ENCODE data around the gene RPL35. TPM values are rescaled to one million over a fixed set of nuclear protein-coding genes. Genes with fewer than 3 reads are reported as not detected.

The RPL35 gene
- total and polyA plus RNA-seq, 2 of the 8 experiments (the other 6 are each of a cell fraction or from before 2014, with no cell fraction given), result 1,831 to 2,448 TPM

- Histone ChIP-seq H4K20me1 (replicated peaks in 1 of 2; ENCODE audit: control insufficient read depth in 1 of 2, insufficient read depth in 2 of 2, low read length in 2 of 2) (no peaks in the 10 kb centered on the region), H4K91ac (replicated peaks; ENCODE audit: insufficient read length, low read length) (no peak overlapping the region), H3K27me3 (replicated peaks in 1 of 4; ENCODE audit: control insufficient read depth in 3 of 4, extremely low read depth in 1 of 4, insufficient read depth in 3 of 4, low read length in 3 of 4) (no peaks in the 10 kb centered on the region), H3K4me1 (replicated peaks in 1 of 4; ENCODE audit: control insufficient read depth in 3 of 4, insufficient read depth in 4 of 4, low read length in 3 of 4) (peaks cover 0 to 14% (median 3%) of the 10 kb centered on the region in 4 experiments; a peak in 4 of 7 replicates), H3K18ac (ENCODE audit: extremely low read depth, low read length) (no peak overlapping the region), H3K9ac (replicated peaks in 1 of 4; ENCODE audit: extremely low read depth in 1 of 4, low read depth in 3 of 4, low read length in 3 of 4) (no peak overlapping the region), H2BK120ac (replicated peaks; ENCODE audit: low read depth, low read length) (no peak overlapping the region), H2BK15ac (ENCODE audit: low read length) (no peak overlapping the region), H2BK5ac (ENCODE audit: low read depth, low read length) (no peak overlapping the region), H3K9me3 (ENCODE audit: insufficient read depth in 2 of 2, low read depth in 1 of 2, low read length in 1 of 2) (no peaks in the 10 kb centered on the region), H3K79me2 (ENCODE audit: control insufficient read depth in 1 of 2, insufficient read depth in 2 of 2, low read length in 2 of 2) (no peaks in the 10 kb centered on the region), H4K5ac (ENCODE audit: insufficient read length, low read depth, low read length) (no peak overlapping the region), H2BK12ac (ENCODE audit: low read depth, low read length) (no peak overlapping the region), H3K27ac (ENCODE audit: low read depth, low read length) (no peak overlapping the region), H3K4ac (replicated peaks; ENCODE audit: insufficient read length, low read depth, low read length) (no peak overlapping the region), H2AFZ (ENCODE audit: low read length) (no peak overlapping the region), H3K79me1 (ENCODE audit: low read depth, low read length) (no peaks in the 10 kb centered on the region), H3K56ac (replicated peaks; ENCODE audit: insufficient read length, low read depth, low read length) (no peak overlapping the region), H3K36me3 (ENCODE audit: control insufficient read depth in 2 of 4, insufficient read depth in 4 of 4, low read length in 3 of 4) (no peaks in the 10 kb centered on the region), H3K23me2 (ENCODE audit: low read depth, low read length) (no peaks in the 10 kb centered on the region), H3K14ac (ENCODE audit: insufficient read length) (no peak overlapping the region), H4K8ac (ENCODE audit: extremely low read depth, insufficient read depth, low read length) (no peak overlapping the region), H3K4me3 (ENCODE audit: extremely low read depth in 1 of 4, insufficient read depth in 2 of 4, low read depth in 3 of 4, low read length in 4 of 4) (no peak overlapping the region), H3K4me2 (ENCODE audit: insufficient read depth in 1 of 2, low read depth in 2 of 2, low read length in 2 of 2) (no peak overlapping the region), H3K23ac (ENCODE audit: insufficient read length) (no peak overlapping the region), H2AK5ac (ENCODE audit: low read depth, low read length) (no peak overlapping the region), H2BK20ac (ENCODE audit: low read length) (0 out of 2 replicates have a peak overlapping the region, but pooled peaks have one; percentile 32)
- CTCF ChIA-PET (ENCODE audit: partially characterized antibody), result interaction anchor here (1.4 to 65.2 kb wide), 4 partner anchors 6 to 227 kb away, joined by 4 to 1529 read pairs (median 1414); partner anchors contain the start of genes ARPC5L, NR6A1, OLFML2A and RPL35
- TF ChIP-seq KDM1A (IDR thresholded peaks at IDR 0.05; ENCODE audit: borderline replicate concordance, low read length), result no peak
- TF ChIP-seq SIN3A (conservative IDR thresholded peaks at IDR 0.05 in 1 of 2, IDR thresholded peaks at IDR 0.05 in 1 of 2; ENCODE audit: low read depth in 1 of 2, low read length in 2 of 2), result no peak
- no peak for TF ChIP-seq TCF12 (IDR thresholded peaks at IDR 0.05; ENCODE audit: low read depth, low read length)
- TF ChIP-seq SIRT6 (IDR thresholded peaks at IDR 0.05; ENCODE audit: low read length), result no peak
- TF ChIP-seq YY1 (IDR thresholded peaks at IDR 0.05; ENCODE audit: low read depth, low read length), result no peak
- TF ChIP-seq RXRA (IDR thresholded peaks at IDR 0.05; ENCODE audit: insufficient read depth, low read depth, low read length), result no peak
- TF ChIP-seq EP300 (IDR thresholded peaks at IDR 0.05; ENCODE audit: borderline replicate concordance in 1 of 2, low read depth in 2 of 2, low read length in 2 of 2), result no peak
- no peak for TF ChIP-seq MAX (IDR thresholded peaks at IDR 0.05)
- no peak for TF ChIP-seq GTF2F1 (IDR thresholded peaks at IDR 0.05; ENCODE audit: borderline replicate concordance, low read depth, low read length)
- no peak for FAIRE-seq
- 82% methylated on average over 4 of the region's 4 CpGs; no CpG with 5 or more reads in 1 of the 2 experiments for WGBS, 2 experiments (ENCODE audit: extremely low coverage in 1 of 2, insufficient coverage in 1 of 2, insufficient read length in 1 of 2, insufficient replicate concordance in 2 of 2, low coverage in 1 of 2, low lambda C conversion rate in 2 of 2, missing lambda C conversion rate in 1 of 2)
- POLR2A ChIA-PET (ENCODE audit: partially characterized antibody), result interaction anchor here (1.1 to 1.5 kb wide), 2 partner anchors 17 to 73 kb away, joined by 3 to 4 read pairs; partner anchors contain the start of genes ARPC5L, NR6A1 and RPL35
- no peak for DNase-seq (ENCODE audit: low read depth in 1 of 2, low spot score in 2 of 2)
Measured at GRCh38 chr9:124844291-124844690, 17.5 kb downstream of the RPL35 start.
